Muscle layer of duodenum (tissue), 2 donors: ENCODE data around the gene PRDX6.
"Not testable (repeated sequence)": the region's sequence is repeated elsewhere in the genome, so short reads cannot be mapped to it uniquely, and the experiment has no call there.

Experiments
- H3K27ac ChIP-seq: one replicate; pipeline ENCODE4 v1.7.0; 2013; ENCODE audit warnings: mild to moderate bottlenecking, low read length
- H3K27me3 ChIP-seq: one replicate; pipeline ENCODE4 v1.7.0; 2013; ENCODE audit warnings: low read depth, mild to moderate bottlenecking, control low read depth, low read length
- H3K36me3 ChIP-seq, 2 donors: one replicate each; pipeline ENCODE4 v1.7.0; 2013; ENCODE audit warnings: low read length in 2 of 2, control low read depth in 1 of 2, mild to moderate bottlenecking in 1 of 2; ENCODE audit not compliant: insufficient read depth in 2 of 2, control insufficient read depth in 1 of 2
- H3K4me1 ChIP-seq, 2 donors: one replicate each; pipeline ENCODE4 v1.7.0; 2013; ENCODE audit warnings: low read length in 2 of 2, mild to moderate bottlenecking in 2 of 2, control low read depth in 1 of 2, moderate library complexity in 1 of 2; ENCODE audit not compliant: insufficient read depth in 2 of 2, control insufficient read depth in 1 of 2
- H3K4me3 ChIP-seq, 2 donors: one replicate each; pipeline ENCODE4 v1.7.0; 2013; ENCODE audit warnings: low read length in 2 of 2, low read depth in 1 of 2, mild to moderate bottlenecking in 1 of 2
- H3K9me3 ChIP-seq, 2 donors: one replicate each; pipeline ENCODE4 v1.7.0; 2013; ENCODE audit warnings: low read length in 2 of 2, control low read depth in 1 of 2, mild to moderate bottlenecking in 1 of 2; ENCODE audit not compliant: control insufficient read depth in 1 of 2
- donor health status: healthy.

The PRDX6 gene

GRCh38 chr1:173503391-173503790 lies 26.3 kb downstream of the PRDX6 start:
- no peaks in the 10 kb centered on the region for H3K9me3 ChIP-seq
- H3K27me3 ChIP-seq: no peaks in the 10 kb centered on the region
- no peaks in the 10 kb centered on the region for H3K36me3 ChIP-seq
- H3K27ac ChIP-seq: no peak overlapping the region
- H3K4me3 ChIP-seq: no peak overlapping the region
- H3K4me1 ChIP-seq: peaks cover 0 to 6% of the 10 kb centered on the region in 2 donors

- H3K36me3 ChIP-seq: no peaks in the 10 kb centered on the region
- H3K27me3 ChIP-seq: no peaks in the 10 kb centered on the region
- H3K4me3 ChIP-seq: no peak overlapping the region
- H3K9me3 ChIP-seq: no peaks in the 10 kb centered on the region
- H3K4me1 ChIP-seq: peaks cover 0 to 6% of the 10 kb centered on the region in 2 donors
- H3K27ac ChIP-seq: no peak overlapping the region
Observed at GRCh38 chr1:173504268-173504667, 27.1 kb downstream of the PRDX6 start.

GRCh38 chr1:173505391-173505790 lies 28.3 kb downstream of the PRDX6 start:
- no peaks in the 10 kb centered on the region for H3K9me3 ChIP-seq
- H3K36me3 ChIP-seq: no peaks in the 10 kb centered on the region
- no peak overlapping the region for H3K4me3 ChIP-seq
- peaks cover 0 to 6% of the 10 kb centered on the region in 2 donors for H3K4me1 ChIP-seq
- H3K27ac ChIP-seq: no peak overlapping the region
- no peaks in the 10 kb centered on the region for H3K27me3 ChIP-seq

GRCh38 chr1:173506437-173506836 lies 29.3 kb downstream of the PRDX6 start:
- Histone ChIP-seq H3K27me3 (no peaks in the 10 kb centered on the region), H3K4me1 (peaks cover 0 to 6% of the 10 kb centered on the region in 2 donors), H3K9me3 (no peaks in the 10 kb centered on the region), H3K36me3 (no peaks in the 10 kb centered on the region), H3K4me3 (no peak overlapping the region), H3K27ac (no peak overlapping the region)

GRCh38 chr1:173507205-173507846 lies 30.2 kb downstream of the PRDX6 start:
- no peak overlapping the region for H3K4me3 ChIP-seq
- no peaks in the 10 kb centered on the region for H3K9me3 ChIP-seq
- no peak overlapping the region for H3K27ac ChIP-seq
- H3K36me3 ChIP-seq: no peaks in the 10 kb centered on the region
- no peaks in the 10 kb centered on the region for H3K27me3 ChIP-seq
- H3K4me1 ChIP-seq: peaks cover 0 to 6% of the 10 kb centered on the region in 2 donors

- Histone ChIP-seq H3K36me3 (no peaks in the 10 kb centered on the region), H3K4me1 (peaks cover 0 to 6% of the 10 kb centered on the region in 2 donors), H3K27ac (no peak overlapping the region), H3K4me3 (no peak overlapping the region), H3K27me3 (no peaks in the 10 kb centered on the region), H3K9me3 (no peaks in the 10 kb centered on the region)
Observed at GRCh38 chr1:173507847-173508209, 30.7 kb downstream of the PRDX6 start.

- Histone ChIP-seq H3K9me3 (no peaks in the 10 kb centered on the region), H3K4me3 (no peak overlapping the region), H3K27me3 (no peaks in the 10 kb centered on the region), H3K36me3 (no peaks in the 10 kb centered on the region), H3K4me1 (peaks cover 0 to 6% of the 10 kb centered on the region in 2 donors), H3K27ac (no peak overlapping the region)
Observed at GRCh38 chr1:173508541-173508940, 31.4 kb downstream of the PRDX6 start.

GRCh38 chr1:173509797-173510196 lies 32.7 kb downstream of the PRDX6 start:
- Histone ChIP-seq H3K4me1 (peaks cover 0 to 6% of the 10 kb centered on the region in 2 donors), H3K4me3 (no peak overlapping the region), H3K27ac (no peak overlapping the region), H3K36me3 (no peaks in the 10 kb centered on the region), H3K27me3 (no peaks in the 10 kb centered on the region), H3K9me3 (peaks cover 0 to 2% of the 10 kb centered on the region in 2 donors)

GRCh38 chr1:173514503-173514902 lies 37.4 kb downstream of the PRDX6 start:
- H3K9me3 ChIP-seq, H3K4me3 ChIP-seq, H3K27ac ChIP-seq, H3K4me1 ChIP-seq, H3K27me3 ChIP-seq, H3K36me3 ChIP-seq: not testable (repeated sequence)

- H3K27me3 ChIP-seq: no peaks in the 10 kb centered on the region
- no peaks in the 10 kb centered on the region for H3K4me1 ChIP-seq
- H3K27ac ChIP-seq: no peak overlapping the region
- H3K4me3 ChIP-seq: no peak overlapping the region
- H3K9me3 ChIP-seq: no peaks in the 10 kb centered on the region
- no peaks in the 10 kb centered on the region for H3K36me3 ChIP-seq
Observed at GRCh38 chr1:173520799-173521198, 43.7 kb downstream of the PRDX6 start.

- Histone ChIP-seq H3K4me1 (peaks cover 0 to 8% of the 10 kb centered on the region in 2 donors), H3K27ac (no peak overlapping the region), H3K27me3 (no peaks in the 10 kb centered on the region), H3K4me3 (no peak overlapping the region), H3K9me3 (no peaks in the 10 kb centered on the region), H3K36me3 (no peaks in the 10 kb centered on the region)
Observed at GRCh38 chr1:173523329-173523728, 46.2 kb downstream of the PRDX6 start.

- H3K27me3 ChIP-seq: no peaks in the 10 kb centered on the region
- H3K4me1 ChIP-seq: peaks cover 0 to 8% of the 10 kb centered on the region in 2 donors
- no peaks in the 10 kb centered on the region for H3K9me3 ChIP-seq
- H3K36me3 ChIP-seq: no peaks in the 10 kb centered on the region
- H3K27ac ChIP-seq: no peak overlapping the region
- no peak overlapping the region for H3K4me3 ChIP-seq
Observed at GRCh38 chr1:173525926-173526325, 48.8 kb downstream of the PRDX6 start.
